Endothelial cell of umbilical vein (primary cell): Measurements from ENCODE around the gene CCDC12.
"Not testable (repeated sequence)": the region's sequence is repeated elsewhere in the genome, so short reads cannot be mapped to it uniquely, and the experiment has no call there.

Experiments used
- POLR2A ChIP-seq: IDR thresholded peaks from 2 replicates; pipeline ENCODE4 v1.6.1; 2012; ENCODE audit warnings: low read depth, mild to moderate bottlenecking, control low read depth, low read length
- TF ChIP-seq, protein P1 (sequence below), 2 donors: IDR thresholded peaks; 1 replicate in 1 of 2; 2 replicates in 1 of 2; pipeline ENCODE4 v1.5.1; 2011; ENCODE audit warnings: low read length in 2 of 2, mild to moderate bottlenecking in 2 of 2, moderate library complexity in 2 of 2, control low read depth in 1 of 2, inconsistent platforms in 1 of 2, low read depth in 1 of 2; ENCODE audit not compliant: insufficient read depth in 1 of 2; ENCODE audit errors: extremely low read depth in 1 of 2
- TF ChIP-seq, protein P2 (sequence below): IDR thresholded peaks from 2 replicates; pipeline ENCODE4 v1.6.1; 2011; ENCODE audit not compliant: insufficient read depth, insufficient read length

DNA sequence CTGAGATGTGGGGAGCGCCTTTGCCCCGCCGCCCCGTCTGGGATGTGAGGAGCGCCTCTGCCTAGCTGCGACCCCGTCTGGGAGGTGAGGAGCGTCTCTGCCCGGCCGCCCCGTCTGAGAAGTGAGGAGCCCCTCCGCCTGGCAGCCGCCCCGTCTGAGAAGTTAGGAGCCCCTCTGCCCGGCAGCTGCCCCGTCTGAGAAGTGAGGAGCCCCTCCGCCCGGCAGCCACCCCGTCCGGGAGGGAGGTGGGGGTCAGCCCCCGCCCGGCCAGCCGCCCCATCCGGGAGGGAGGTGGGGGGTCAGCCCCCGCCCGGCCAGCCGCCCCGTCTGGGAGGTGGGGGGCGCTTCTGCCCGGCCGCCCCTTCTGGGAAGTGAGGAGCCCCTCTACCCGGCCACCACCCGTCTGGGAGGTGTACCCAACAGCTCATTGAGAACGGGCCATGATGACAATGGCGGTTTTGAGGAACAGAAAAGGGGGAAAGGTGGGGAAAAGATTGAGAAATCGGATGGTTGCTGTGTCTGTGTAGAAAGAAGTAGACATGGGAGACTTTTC lies 12.4 kb downstream of the CCDC12 start:
- TF ChIP-seq, protein P1, sequence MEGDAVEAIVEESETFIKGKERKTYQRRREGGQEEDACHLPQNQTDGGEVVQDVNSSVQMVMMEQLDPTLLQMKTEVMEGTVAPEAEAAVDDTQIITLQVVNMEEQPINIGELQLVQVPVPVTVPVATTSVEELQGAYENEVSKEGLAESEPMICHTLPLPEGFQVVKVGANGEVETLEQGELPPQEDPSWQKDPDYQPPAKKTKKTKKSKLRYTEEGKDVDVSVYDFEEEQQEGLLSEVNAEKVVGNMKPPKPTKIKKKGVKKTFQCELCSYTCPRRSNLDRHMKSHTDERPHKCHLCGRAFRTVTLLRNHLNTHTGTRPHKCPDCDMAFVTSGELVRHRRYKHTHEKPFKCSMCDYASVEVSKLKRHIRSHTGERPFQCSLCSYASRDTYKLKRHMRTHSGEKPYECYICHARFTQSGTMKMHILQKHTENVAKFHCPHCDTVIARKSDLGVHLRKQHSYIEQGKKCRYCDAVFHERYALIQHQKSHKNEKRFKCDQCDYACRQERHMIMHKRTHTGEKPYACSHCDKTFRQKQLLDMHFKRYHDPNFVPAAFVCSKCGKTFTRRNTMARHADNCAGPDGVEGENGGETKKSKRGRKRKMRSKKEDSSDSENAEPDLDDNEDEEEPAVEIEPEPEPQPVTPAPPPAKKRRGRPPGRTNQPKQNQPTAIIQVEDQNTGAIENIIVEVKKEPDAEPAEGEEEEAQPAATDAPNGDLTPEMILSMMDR (IDR thresholded peaks at IDR 0.05; ENCODE audit: extremely low read depth in 1 of 2, insufficient read depth in 1 of 2, low read depth in 1 of 2, low read length in 2 of 2): not testable (repeated sequence)
- TF ChIP-seq POLR2A: not testable (repeated sequence)
- TF ChIP-seq, protein P2, sequence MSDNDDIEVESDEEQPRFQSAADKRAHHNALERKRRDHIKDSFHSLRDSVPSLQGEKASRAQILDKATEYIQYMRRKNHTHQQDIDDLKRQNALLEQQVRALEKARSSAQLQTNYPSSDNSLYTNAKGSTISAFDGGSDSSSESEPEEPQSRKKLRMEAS: not testable (repeated sequence)
